ENCODE results near the gene DUSP19. TPM values are rescaled to one million over a fixed set of nuclear protein-coding genes. Genes with fewer than 3 reads are reported as not detected.

The DUSP19 gene
- total and polyA plus RNA-seq, 2 of the 13 experiments (the other 11 are each of a cell fraction or from before 2014, with no cell fraction given), result 1.3 to 1.9 TPM

DNA sequence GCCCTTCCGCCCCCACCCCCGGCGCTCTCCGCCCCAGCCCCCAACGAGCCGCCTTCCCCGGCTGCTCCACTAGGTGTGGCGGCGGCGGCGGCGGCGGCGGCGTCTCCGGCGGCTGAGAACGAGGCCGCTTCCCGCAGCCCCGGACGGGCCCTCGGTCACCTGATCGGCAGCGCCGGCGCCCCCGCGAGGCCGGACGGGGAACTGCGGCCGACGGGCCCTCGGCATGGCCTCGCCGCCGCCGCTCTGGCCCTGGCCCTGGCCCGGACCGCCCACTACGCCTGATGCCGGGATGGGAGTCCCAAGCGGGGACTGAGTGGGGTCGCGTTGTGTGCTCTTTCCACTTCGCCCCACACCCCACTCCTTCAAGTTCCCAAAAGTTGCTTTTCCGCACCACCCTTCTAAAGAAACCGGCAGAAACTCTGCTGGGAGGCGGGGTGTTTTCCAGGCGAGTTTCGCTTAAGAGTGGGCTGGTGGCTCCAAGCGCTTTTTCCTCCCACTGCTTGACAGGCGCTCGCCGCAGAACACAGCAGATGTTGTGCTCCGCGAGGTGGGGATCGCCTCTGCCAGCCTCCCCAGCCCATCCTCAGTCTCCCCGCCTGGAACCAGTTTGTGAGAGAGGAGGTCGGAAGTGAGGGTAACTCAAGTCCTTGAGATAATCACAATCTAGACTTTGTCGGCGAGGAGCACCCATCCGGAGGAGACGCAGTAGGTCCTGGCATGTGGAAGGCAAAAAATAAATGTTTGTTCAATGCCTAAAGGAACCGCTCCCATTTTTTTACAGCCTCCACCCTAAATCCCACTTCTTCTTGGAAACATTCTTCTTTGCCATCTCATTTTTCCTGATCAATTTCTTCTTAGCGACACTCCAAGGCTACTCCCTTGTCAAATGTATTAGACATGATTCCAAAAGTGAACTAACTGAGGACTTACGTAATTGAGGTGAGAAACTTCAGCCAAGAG lies 39.9 kb upstream of the DUSP19 start, which contains the start of gene NCKAP1 (continued):
- TF ChIP-seq ZBTB21 (CRISPR knock-in tag; IDR thresholded peaks at IDR 0.05), result no peak
- peak; percentile 72 for TF ChIP-seq MXD4 (CRISPR knock-in tag; IDR thresholded peaks at IDR 0.05)
- TF ChIP-seq ZNF510 (CRISPR knock-in tag; IDR thresholded peaks at IDR 0.05; ENCODE audit: low read depth), result peak; percentile 81; the same call in 1 of the 2 replicates
- TF ChIP-seq AHR (CRISPR knock-in tag; IDR thresholded peaks at IDR 0.05), result no peak
- TF ChIP-seq ZNF136 (CRISPR knock-in tag; IDR thresholded peaks at IDR 0.05; ENCODE audit: low read depth), result no peak
- TF ChIP-seq, protein P1, sequence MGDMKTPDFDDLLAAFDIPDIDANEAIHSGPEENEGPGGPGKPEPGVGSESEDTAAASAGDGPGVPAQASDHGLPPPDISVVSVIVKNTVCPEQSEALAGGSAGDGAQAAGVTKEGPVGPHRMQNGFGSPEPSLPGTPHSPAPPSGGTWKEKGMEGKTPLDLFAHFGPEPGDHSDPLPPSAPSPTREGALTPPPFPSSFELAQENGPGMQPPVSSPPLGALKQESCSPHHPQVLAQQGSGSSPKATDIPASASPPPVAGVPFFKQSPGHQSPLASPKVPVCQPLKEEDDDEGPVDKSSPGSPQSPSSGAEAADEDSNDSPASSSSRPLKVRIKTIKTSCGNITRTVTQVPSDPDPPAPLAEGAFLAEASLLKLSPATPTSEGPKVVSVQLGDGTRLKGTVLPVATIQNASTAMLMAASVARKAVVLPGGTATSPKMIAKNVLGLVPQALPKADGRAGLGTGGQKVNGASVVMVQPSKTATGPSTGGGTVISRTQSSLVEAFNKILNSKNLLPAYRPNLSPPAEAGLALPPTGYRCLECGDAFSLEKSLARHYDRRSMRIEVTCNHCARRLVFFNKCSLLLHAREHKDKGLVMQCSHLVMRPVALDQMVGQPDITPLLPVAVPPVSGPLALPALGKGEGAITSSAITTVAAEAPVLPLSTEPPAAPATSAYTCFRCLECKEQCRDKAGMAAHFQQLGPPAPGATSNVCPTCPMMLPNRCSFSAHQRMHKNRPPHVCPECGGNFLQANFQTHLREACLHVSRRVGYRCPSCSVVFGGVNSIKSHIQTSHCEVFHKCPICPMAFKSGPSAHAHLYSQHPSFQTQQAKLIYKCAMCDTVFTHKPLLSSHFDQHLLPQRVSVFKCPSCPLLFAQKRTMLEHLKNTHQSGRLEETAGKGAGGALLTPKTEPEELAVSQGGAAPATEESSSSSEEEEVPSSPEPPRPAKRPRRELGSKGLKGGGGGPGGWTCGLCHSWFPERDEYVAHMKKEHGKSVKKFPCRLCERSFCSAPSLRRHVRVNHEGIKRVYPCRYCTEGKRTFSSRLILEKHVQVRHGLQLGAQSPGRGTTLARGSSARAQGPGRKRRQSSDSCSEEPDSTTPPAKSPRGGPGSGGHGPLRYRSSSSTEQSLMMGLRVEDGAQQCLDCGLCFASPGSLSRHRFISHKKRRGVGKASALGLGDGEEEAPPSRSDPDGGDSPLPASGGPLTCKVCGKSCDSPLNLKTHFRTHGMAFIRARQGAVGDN (CRISPR knock-in tag; IDR thresholded peaks at IDR 0.05), result peak; percentile 82
- TF ChIP-seq, protein P2, sequence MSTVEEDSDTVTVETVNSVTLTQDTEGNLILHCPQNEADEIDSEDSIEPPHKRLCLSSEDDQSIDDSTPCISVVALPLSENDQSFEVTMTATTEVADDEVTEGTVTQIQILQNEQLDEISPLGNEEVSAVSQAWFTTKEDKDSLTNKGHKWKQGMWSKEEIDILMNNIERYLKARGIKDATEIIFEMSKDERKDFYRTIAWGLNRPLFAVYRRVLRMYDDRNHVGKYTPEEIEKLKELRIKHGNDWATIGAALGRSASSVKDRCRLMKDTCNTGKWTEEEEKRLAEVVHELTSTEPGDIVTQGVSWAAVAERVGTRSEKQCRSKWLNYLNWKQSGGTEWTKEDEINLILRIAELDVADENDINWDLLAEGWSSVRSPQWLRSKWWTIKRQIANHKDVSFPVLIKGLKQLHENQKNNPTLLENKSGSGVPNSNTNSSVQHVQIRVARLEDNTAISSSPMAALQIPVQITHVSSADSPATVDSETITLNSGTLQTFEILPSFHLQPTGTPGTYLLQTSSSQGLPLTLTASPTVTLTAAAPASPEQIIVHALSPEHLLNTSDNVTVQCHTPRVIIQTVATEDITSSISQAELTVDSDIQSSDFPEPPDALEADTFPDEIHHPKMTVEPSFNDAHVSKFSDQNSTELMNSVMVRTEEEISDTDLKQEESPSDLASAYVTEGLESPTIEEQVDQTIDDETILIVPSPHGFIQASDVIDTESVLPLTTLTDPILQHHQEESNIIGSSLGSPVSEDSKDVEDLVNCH (CRISPR knock-in tag; IDR thresholded peaks at IDR 0.05), result 0 out of 2 replicates have a peak, but pooled peaks have one; percentile 87
- no peak for TF ChIP-seq KDM4B (CRISPR knock-in tag; IDR thresholded peaks at IDR 0.05)
- TF ChIP-seq, protein P3, sequence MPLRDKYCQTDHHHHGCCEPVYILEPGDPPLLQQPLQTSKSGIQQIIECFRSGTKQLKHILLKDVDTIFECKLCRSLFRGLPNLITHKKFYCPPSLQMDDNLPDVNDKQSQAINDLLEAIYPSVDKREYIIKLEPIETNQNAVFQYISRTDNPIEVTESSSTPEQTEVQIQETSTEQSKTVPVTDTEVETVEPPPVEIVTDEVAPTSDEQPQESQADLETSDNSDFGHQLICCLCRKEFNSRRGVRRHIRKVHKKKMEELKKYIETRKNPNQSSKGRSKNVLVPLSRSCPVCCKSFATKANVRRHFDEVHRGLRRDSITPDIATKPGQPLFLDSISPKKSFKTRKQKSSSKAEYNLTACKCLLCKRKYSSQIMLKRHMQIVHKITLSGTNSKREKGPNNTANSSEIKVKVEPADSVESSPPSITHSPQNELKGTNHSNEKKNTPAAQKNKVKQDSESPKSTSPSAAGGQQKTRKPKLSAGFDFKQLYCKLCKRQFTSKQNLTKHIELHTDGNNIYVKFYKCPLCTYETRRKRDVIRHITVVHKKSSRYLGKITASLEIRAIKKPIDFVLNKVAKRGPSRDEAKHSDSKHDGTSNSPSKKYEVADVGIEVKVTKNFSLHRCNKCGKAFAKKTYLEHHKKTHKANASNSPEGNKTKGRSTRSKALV (CRISPR knock-in tag; IDR thresholded peaks at IDR 0.05), result peak; percentile 82; the same call in 1 of the 2 replicates
- TF ChIP-seq SRY (CRISPR knock-in tag; IDR thresholded peaks at IDR 0.05), result no peak; the same call in 1 of the 2 replicates
